Dedifferentiated amniotic fluid mesenchymal stem cell (primary cell): ENCODE measurements around the gene PLEKHA7.

Source experiments
- DNase-seq: peaks from one replicate; pipeline ENCODE4 v3.0.0-alpha.2; 2016; ENCODE audit errors: extremely low spot score

Gene PLEKHA7

DNA sequence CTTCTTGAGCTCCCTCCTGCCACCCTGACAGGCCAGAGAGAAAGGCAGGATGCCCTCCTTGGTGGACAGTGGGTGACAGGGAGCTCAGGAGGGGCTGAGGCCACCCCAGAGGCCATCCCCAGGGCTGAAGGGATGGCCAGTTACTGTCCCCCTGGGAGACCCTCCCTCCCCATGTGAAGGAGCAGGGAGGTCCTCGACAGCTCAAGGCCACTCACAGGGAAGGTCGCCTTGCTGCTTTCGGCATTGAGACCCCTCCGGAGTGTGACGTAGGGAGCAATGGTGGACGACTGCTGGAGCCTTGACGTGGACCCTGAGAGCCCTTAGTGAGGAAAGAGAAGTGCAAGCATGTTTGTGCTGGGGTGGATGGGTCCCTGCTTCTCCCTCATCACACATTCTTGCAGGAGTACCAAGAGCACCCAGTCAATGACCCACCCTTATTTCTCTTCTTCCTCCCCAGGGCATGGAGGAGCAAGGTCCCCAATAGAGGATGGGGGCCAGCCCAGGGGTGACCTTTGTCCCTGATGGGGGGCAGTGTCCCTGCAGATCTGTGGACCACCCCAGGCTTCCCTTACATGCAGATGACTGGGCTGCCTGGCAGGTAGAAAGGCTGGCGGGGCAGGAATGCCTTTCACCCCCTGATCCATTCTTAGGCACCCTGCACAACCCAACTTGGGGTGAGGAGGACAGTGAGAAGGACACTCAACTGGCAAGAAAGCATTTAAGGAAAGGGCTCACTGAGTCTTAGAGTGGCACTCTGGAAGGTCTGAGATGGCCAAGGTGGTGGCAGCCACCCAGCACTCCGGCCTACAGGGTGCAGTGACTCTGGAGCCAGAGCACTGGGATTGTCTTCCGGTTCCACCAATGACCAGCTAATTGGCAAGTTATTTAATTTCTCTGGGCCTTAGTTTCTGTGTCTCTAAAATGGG, 224.4 kb downstream of the PLEKHA7 start:
- no peak for DNase-seq

DNA sequence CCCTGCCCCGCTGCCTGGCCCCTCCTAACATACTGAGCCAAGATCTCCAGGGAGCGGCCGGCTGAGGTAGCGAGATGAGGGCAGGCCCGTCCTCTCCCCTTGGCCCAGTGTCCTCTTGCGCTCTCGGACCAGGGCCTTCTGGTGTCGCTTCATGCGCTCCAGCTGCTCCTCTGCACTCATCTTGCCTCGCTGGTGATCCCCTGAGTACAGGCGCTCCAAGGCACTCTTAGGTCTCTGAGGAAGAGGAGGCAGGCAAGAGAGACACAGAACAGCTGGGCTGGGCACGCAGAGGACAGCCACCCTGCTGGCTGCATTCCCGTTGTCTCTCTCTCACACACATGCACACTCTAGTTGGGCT, 225.2 kb downstream of the PLEKHA7 start:
- no peak for DNase-seq

- peak; percentile 28 for DNase-seq
Observed at GRCh38 chr11:16788141-16789062, 225.8 kb downstream of the PLEKHA7 start.

DNA sequence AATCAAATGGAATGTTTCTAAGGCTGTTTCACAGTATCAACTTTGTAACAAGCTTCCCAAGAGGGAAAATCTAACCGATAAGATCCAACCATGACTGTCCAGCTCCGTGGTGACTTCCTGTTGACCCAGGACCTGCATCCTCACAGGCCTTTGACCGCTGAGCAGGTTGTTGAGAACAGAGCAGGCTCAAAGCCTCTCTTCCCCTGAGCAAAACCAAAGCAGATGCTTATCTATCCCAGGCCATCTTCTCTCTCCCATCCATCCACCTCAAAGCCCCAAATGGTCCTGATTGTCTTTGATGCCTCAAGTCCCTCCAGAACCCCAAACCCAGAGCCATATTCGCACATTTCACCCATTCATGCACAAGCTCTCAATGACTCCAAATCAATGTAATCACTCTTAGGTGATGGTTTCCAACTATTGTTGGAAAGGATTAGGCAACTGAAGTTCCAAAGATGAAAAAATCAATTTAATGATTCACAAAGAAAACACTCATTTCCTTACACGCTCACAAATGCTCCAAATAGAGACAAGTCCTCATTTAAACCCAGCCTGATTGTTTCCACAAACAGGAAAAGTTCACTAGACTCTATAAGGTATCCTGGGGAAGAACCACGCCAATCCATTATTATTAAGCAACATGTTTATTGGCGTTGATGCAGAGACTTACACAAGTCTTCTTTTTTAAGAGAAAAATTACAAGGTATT, 227.0 kb downstream of the PLEKHA7 start:
- DNase-seq: no peak

- no peak for DNase-seq
Observed at GRCh38 chr11:16786131-16786530, 228.1 kb downstream of the PLEKHA7 start.

- peak; percentile 74 for DNase-seq
Observed at GRCh38 chr11:16785520-16786128, 228.6 kb downstream of the PLEKHA7 start.

- DNase-seq: no peak
Observed at GRCh38 chr11:16784666-16785065, 229.5 kb downstream of the PLEKHA7 start.

DNA sequence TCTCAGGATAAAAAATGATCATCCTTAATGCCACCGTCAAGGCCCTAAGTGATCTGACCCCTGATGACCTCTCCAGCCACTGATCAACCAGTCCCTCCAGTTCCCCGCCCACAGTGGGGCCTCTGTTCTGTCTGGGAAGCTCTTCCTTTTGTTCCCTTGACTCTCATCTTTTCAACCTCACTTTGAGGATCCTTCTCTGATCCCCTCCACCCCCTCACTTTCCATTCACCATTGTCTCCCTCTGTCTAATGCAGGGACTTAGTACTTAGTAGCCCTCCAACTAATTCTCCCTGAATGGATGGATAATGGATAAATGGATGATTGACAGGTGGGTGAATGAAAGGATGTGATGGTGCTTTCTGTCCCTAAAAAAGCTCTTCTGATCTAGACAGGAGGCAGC, 230.1 kb downstream of the PLEKHA7 start:
- DNase-seq: no peak

DNA sequence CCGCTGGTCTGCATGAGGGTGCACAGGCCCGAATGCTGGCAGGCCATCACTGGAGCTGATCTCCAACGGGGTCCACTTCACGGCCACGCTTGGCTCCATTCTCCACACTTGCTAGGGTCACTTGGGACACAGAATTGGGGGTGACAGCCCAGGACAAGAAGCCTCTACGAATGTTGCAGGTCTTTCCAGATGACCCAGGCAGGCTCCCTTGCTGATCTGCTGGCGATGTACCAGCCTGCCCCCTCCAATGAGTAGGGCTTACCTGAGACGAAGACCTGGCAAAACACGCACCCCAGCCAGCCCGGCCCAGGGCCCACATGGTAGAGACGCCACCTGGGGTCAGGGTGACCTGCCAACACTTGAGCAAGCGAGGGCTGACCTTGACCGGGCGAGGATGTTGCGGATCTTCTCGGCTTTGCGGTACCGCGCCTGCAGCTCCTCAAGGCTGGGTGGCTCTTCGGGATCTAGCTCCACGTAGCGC, 230.9 kb downstream of the PLEKHA7 start:
- DNase-seq: no peak

DNA sequence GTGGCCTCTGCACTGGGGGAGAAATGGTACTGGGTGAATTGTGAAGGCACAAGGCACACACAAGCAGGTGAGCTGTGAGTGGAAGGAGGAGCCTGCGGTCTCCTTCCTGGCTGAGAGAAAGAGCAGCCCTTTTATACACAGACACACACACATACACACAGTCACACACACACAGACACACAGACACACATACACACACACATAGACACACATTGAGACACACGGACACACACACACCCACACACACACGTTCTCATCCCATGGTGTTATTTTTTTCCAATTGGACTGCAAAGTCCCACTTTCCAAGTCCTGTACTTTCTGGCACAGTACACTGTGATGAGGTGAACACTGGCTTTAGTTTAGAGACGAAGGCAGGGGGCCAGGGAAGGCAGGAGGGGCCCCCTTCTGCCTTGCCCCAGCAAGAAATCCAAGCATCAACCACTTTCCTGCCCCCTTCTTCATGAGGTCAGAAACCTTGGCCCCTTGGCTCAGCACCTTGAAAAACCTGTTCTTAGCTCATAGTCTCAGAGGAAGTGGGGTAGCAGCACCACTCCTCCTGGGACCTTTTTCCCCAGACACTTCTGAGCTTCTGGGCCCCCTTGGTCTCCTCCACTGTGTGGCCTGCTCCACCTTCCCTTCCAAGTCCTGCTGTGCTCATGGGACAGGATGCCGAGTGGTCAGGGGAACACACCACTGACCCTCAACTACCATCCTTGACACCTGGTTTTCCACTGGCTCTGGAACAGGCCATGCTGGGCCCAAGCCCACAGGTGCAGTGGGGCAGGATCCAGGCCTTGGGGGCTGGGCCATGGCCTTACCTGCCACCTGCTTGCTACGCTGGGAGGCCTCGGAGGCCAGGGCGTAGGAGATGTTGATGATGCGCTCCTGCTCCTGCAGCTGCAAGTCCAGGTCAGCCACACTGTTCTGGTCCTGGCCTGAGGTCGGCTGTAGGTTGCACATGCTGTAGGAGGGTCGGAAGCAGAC, 232.0 kb downstream of the PLEKHA7 start:
- DNase-seq: no peak

GRCh38 chr11:16780698-16781550, 233.3 kb downstream of the PLEKHA7 start:
- no peak for DNase-seq

DNA sequence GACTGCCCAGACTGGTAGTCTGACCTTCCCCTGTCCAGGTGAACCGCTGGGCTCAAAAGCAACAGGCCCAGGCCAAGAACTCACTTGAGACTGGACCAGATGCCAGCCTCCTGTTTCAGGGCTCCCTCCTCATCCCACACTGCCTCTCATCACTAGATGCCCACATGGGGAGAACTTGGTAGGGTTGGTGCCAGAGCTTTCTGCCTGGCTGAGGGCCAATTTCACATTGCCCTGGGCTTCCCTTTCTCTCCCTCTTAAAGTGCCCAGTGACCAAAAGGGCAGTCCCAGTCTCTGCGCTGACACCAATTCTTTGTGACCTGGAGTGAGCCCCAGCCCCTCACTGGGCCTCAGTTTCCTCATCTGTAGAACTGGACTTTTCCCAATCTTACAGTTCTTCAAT, 234.1 kb downstream of the PLEKHA7 start:
- DNase-seq: no peak

DNA sequence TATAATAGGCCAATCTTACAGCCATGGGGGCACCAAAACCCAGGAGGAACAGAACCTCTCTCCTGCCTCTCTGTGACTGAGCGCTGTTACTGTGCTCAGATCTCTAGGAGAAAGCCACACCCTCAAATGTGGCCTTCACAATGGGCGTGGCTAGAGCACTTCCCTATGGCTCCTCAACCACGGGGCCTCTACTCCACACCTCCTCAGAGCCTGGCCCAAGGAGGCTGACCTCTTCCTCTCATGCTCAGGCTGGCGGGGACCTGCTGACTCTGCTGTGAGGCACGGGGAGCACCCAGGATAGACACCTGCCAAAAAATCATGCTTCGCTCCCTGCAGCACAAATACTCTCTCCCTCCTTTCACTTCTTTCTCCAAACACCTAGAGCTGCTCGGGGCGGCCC, 234.8 kb downstream of the PLEKHA7 start:
- DNase-seq: no peak

DNA sequence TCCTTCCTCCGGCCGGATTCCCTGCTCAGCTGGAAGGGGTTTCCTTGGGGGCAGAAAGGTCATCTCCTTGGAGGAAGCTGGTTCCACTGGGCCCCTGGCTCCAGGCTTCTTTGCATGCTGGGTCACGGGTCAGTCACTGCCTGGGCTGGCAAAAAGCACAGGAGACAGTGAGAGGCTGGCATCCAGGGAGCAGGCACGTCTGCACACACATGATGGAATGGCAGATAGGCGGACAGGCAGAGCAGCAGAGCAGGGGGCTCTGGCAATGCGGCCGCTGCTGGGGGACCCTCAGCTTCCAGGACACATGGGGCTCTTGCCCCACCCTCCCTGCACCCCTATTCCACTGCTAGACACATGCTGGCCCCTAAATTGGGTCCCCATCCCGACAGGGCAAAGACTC, 235.3 kb downstream of the PLEKHA7 start:
- DNase-seq: no peak

GRCh38 chr11:16778286-16778685, 235.9 kb downstream of the PLEKHA7 start:
- DNase-seq: no peak

DNA sequence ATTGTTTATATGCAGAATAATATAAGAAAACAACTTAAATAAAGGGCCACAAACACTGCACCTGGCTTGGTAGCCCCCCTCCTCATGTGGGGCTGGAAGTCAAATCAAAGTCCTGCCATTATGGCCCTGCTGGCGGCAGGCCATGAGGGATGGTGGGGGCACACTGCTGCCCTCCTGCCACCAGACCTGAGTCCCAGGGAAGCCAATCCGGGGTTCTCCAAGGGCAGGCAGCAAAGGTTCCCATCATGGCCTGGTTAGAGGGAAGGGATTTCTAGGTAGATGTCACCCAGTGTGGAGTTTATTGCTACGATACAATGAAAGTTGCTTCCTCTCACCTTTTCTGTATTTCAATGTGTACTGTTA, 236.6 kb downstream of the PLEKHA7 start:
- DNase-seq: no peak

- DNase-seq: peak; percentile 81
Observed at GRCh38 chr11:16776711-16777612, 237.3 kb downstream of the PLEKHA7 start.

DNA sequence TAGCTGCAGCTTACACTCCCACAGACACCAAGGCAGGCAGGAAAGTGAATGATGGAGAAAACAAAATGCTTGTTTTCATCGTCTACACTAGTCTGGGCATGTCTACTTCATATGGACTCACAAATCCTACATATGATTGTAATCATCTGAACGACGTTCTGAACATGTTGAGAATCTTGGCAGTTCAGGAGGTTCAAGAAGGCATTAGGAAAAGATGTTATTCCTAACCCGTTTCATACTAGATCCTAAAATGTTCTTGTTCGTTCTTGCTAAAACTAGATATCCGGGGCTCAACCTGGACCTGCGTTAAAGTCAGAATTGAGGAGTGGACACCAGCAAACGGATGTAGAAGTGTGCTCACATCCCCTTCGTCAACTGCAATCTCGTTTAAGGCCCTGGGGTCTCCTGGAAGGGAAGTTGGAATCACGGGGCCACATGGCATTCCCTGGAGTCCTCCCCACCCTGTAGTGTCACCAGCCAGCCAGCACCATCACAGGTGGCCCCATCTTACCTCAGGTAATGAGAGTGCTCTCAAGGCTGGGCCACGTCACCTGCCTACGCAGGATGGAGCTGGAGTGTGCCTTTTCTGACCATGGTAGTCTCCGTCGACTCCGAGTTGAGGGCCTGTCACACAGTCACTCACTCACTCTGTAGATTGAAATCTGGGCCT, 238.5 kb downstream of the PLEKHA7 start:
- DNase-seq: no peak
